ENCODE results near the gene LRRN4CL. TPM values are rescaled to one million over a fixed set of nuclear protein-coding genes. Genes with fewer than 3 reads are reported as not detected.
"Not testable (repeated sequence)": the region's sequence is repeated elsewhere in the genome, so short reads cannot be mapped to it uniquely, and the experiment has no call there.

The LRRN4CL gene
- total and polyA plus RNA-seq, 2 donors (not counting 1 experiment from before 2014, with no cell fraction given) = 7.9 to 31.5 TPM

- TF ChIP-seq CTCF (conservative IDR thresholded peaks at IDR 0.05 in 1 of 2, IDR thresholded peaks at IDR 0.05 in 1 of 2; ENCODE audit: low read depth in 1 of 2, low read length in 2 of 2) (no peak), EZH2 (IDR thresholded peaks at IDR 0.05; ENCODE audit: low read length, missing control alignments) (no peak)
- H4K20me1 ChIP-seq (ENCODE audit: control insufficient read depth, extremely low read depth, insufficient read depth, low read length) = no peaks in the 10 kb centered on the region
- no peak overlapping the region for H3K4me2 ChIP-seq (ENCODE audit: extremely low read depth, insufficient read depth, low read length)
- H3K27me3 ChIP-seq (ENCODE audit: control insufficient read depth, insufficient read depth, low read length) = no peaks in the 10 kb centered on the region
- peaks cover 14% of the 10 kb centered on the region for H3K4me1 ChIP-seq (ENCODE audit: control insufficient read depth, extremely low read depth, insufficient read depth, low read length)
- H3K9ac ChIP-seq (ENCODE audit: insufficient read depth, low read length) = no peak overlapping the region
- no peaks in the 10 kb centered on the region for H3K79me2 ChIP-seq (ENCODE audit: control insufficient read depth, insufficient read depth, low read length)
- no peaks in the 10 kb centered on the region for H3K9me3 ChIP-seq (ENCODE audit: control insufficient read depth, insufficient read depth, low read depth, low read length)
- no peak for DNase-seq (ENCODE audit: low read depth in 2 of 2)
- H2AFZ ChIP-seq (ENCODE audit: low read length) = no peak overlapping the region
- H3K36me3 ChIP-seq (ENCODE audit: control insufficient read depth, insufficient read depth, low read length) = peaks cover 4% of the 10 kb centered on the region
- H3K27ac ChIP-seq (ENCODE audit: insufficient read depth, low read length) = no peak overlapping the region
- no peak overlapping the region for H3K4me3 ChIP-seq (replicated peaks in 1 of 4; ENCODE audit: control extremely low read depth in 1 of 4, insufficient read depth in 1 of 4, low read depth in 3 of 4, low read length in 4 of 4)
Measured at GRCh38 chr11:62702246-62702645, 12.9 kb upstream of the LRRN4CL start.

- DNase-seq (ENCODE audit: low read depth in 2 of 2) = peak; percentile 71 to 89
- Histone ChIP-seq H3K27ac (ENCODE audit: insufficient read depth, low read length) (no peak overlapping the region), H3K36me3 (ENCODE audit: control insufficient read depth, insufficient read depth, low read length) (peaks cover 16% of the 10 kb centered on the region), H3K4me2 (ENCODE audit: extremely low read depth, insufficient read depth, low read length) (no peak overlapping the region), H3K4me1 (ENCODE audit: control insufficient read depth, extremely low read depth, insufficient read depth, low read length) (peaks cover 7% of the 10 kb centered on the region), H3K79me2 (ENCODE audit: control insufficient read depth, insufficient read depth, low read length) (no peaks in the 10 kb centered on the region), H3K4me3 (replicated peaks in 1 of 4; ENCODE audit: control extremely low read depth in 1 of 4, insufficient read depth in 1 of 4, low read depth in 3 of 4, low read length in 4 of 4) (no peak overlapping the region), H4K20me1 (ENCODE audit: control insufficient read depth, extremely low read depth, insufficient read depth, low read length) (no peaks in the 10 kb centered on the region), H3K27me3 (ENCODE audit: control insufficient read depth, insufficient read depth, low read length) (no peaks in the 10 kb centered on the region), H3K9ac (ENCODE audit: insufficient read depth, low read length) (no peak overlapping the region), H3K9me3 (ENCODE audit: control insufficient read depth, insufficient read depth, low read depth, low read length) (no peaks in the 10 kb centered on the region), H2AFZ (ENCODE audit: low read length) (no peak overlapping the region)
- TF ChIP-seq EZH2 (IDR thresholded peaks at IDR 0.05; ENCODE audit: low read length, missing control alignments) (no peak), CTCF (conservative IDR thresholded peaks at IDR 0.05 in 1 of 2, IDR thresholded peaks at IDR 0.05 in 1 of 2; ENCODE audit: low read depth in 1 of 2, low read length in 2 of 2) (peak; percentile 84 to 88)
Measured at GRCh38 chr11:62694455-62695167, 5.3 kb upstream of the LRRN4CL start.

- H2AFZ ChIP-seq (ENCODE audit: low read length); H3K9me3 ChIP-seq (ENCODE audit: control insufficient read depth, insufficient read depth, low read depth, low read length); H3K27me3 ChIP-seq (ENCODE audit: control insufficient read depth, insufficient read depth, low read length); H3K4me3 ChIP-seq (replicated peaks in 1 of 4; ENCODE audit: control extremely low read depth in 1 of 4, insufficient read depth in 1 of 4, low read depth in 3 of 4, low read length in 4 of 4); H3K9ac ChIP-seq (ENCODE audit: insufficient read depth, low read length); DNase-seq (ENCODE audit: low read depth in 2 of 2); H3K79me2 ChIP-seq (ENCODE audit: control insufficient read depth, insufficient read depth, low read length); H4K20me1 ChIP-seq (ENCODE audit: control insufficient read depth, extremely low read depth, insufficient read depth, low read length); H3K4me2 ChIP-seq (ENCODE audit: extremely low read depth, insufficient read depth, low read length); H3K4me1 ChIP-seq (ENCODE audit: control insufficient read depth, extremely low read depth, insufficient read depth, low read length); H3K27ac ChIP-seq (ENCODE audit: insufficient read depth, low read length): not testable (repeated sequence)
- peaks cover 16% of the 10 kb centered on the region for H3K36me3 ChIP-seq (ENCODE audit: control insufficient read depth, insufficient read depth, low read length)
Measured at GRCh38 chr11:62693624-62694023, 4.3 kb upstream of the LRRN4CL start.
